Fibroblast of skin of right biceps (primary cell): Measurements from ENCODE around the gene VWA7.

Experiments used
- DNase-seq: peaks from one replicate; pipeline ENCODE4 v3.0.0-alpha.2; 2013

Gene VWA7

GRCh38 chr6:31776485-31776988, 591 bp downstream of the VWA7 start:
- no peak for DNase-seq

GRCh38 chr6:31775633-31776484, 1.3 kb downstream of the VWA7 start:
- DNase-seq: no peak

GRCh38 chr6:31775184-31775583, 1.9 kb downstream of the VWA7 start:
- no peak for DNase-seq

- DNase-seq: peak; percentile 56
Measured at GRCh38 chr6:31771992-31772358, 5.2 kb downstream of the VWA7 start.

- DNase-seq: no peak
Measured at GRCh38 chr6:31770860-31771259, 6.3 kb downstream of the VWA7 start.

- peak; percentile 46 for DNase-seq
Measured at GRCh38 chr6:31769684-31770371, 7.3 kb downstream of the VWA7 start.

GRCh38 chr6:31768363-31769257, 8.5 kb downstream of the VWA7 start:
- no peak for DNase-seq

- DNase-seq: no peak
Measured at GRCh38 chr6:31767096-31767645, 10.0 kb downstream of the VWA7 start.

- DNase-seq: peak; percentile 16
Measured at GRCh38 chr6:31765910-31766794, 11.0 kb downstream of the VWA7 start.

- DNase-seq: no peak
Measured at GRCh38 chr6:31765559-31765909, 11.6 kb downstream of the VWA7 start.

GRCh38 chr6:31764198-31764597, 12.9 kb downstream of the VWA7 start:
- DNase-seq: no peak

GRCh38 chr6:31763619-31763940, 13.5 kb downstream of the VWA7 start:
- DNase-seq: peak; percentile 74

- no peak for DNase-seq
Measured at GRCh38 chr6:31762878-31763618, 14.1 kb downstream of the VWA7 start.

- no peak for DNase-seq
Measured at GRCh38 chr6:31762356-31762755, 14.8 kb downstream of the VWA7 start, which contains the start of gene SAPCD1. TSS of gene SAPCD1 (plus strand) at chr6:31762656. CDS start at chr6:31763055, 399 bp downstream.

- DNase-seq: no peak
Measured at GRCh38 chr6:31761343-31761742, 15.8 kb downstream of the VWA7 start.

- DNase-seq: no peak
Measured at GRCh38 chr6:31760790-31761189, 16.3 kb downstream of the VWA7 start.

GRCh38 chr6:31758281-31758680, 18.8 kb downstream of the VWA7 start:
- no peak for DNase-seq

GRCh38 chr6:31752739-31753319, 24.3 kb downstream of the VWA7 start:
- DNase-seq: peak; percentile 84

GRCh38 chr6:31750411-31751022, 26.6 kb downstream of the VWA7 start:
- DNase-seq: no peak
